Liver (tissue), 9 donors: ENCODE measurements around the gene PLS3. TPM values are rescaled to one million over a fixed set of nuclear protein-coding genes. Genes with fewer than 3 reads are reported as not detected.
A peak's percentile ranks its signal among the peaks of the same experiment; 100 is the strongest.

ENCODE experiments used
- DNase-seq: peaks from one replicate; pipeline ENCODE4 v3.0.0-alpha.2; 2017; ENCODE audit warnings: low spot score
- H3K27ac ChIP-seq, 2 donors: one replicate each; pipeline ENCODE4 v1.7.0; 2013; ENCODE audit warnings: inconsistent platforms in 2 of 2, low read length in 2 of 2, control low read depth in 1 of 2, low read depth in 1 of 2, mild to moderate bottlenecking in 1 of 2
- H3K27me3 ChIP-seq, 4 donors: one replicate each; pipeline versions ENCODE4 v1.6.1 to v1.7.0; 2013; ENCODE audit warnings: low read length in 3 of 4, inconsistent platforms in 1 of 4, mild to moderate bottlenecking in 1 of 4, moderate library complexity in 1 of 4; ENCODE audit not compliant: control insufficient read depth in 4 of 4, insufficient read depth in 4 of 4
- H3K36me3 ChIP-seq, 4 donors: one replicate each; pipeline versions ENCODE4 v1.6.1 to v1.7.0; 2013; ENCODE audit warnings: low read length in 3 of 4, mild to moderate bottlenecking in 3 of 4, low read depth in 1 of 4, moderate library complexity in 1 of 4; ENCODE audit not compliant: control insufficient read depth in 4 of 4, insufficient read depth in 3 of 4
- H3K4me1 ChIP-seq, 4 donors: one replicate each; pipeline versions ENCODE4 v1.6.1 to v1.7.0; 2013; ENCODE audit warnings: low read length in 3 of 4, mild to moderate bottlenecking in 3 of 4, moderate library complexity in 1 of 4; ENCODE audit not compliant: control insufficient read depth in 4 of 4, insufficient read depth in 4 of 4
- H3K4me3 ChIP-seq, 3 donors: one replicate each; pipeline versions ENCODE4 v1.6.1 to v1.7.0; 2013; ENCODE audit warnings: low read length in 3 of 3, control low read depth in 1 of 3, low read depth in 1 of 3, mild to moderate bottlenecking in 1 of 3
- H3K9ac ChIP-seq, 2 donors: one replicate each; pipeline ENCODE4 v1.7.0; 2013; ENCODE audit warnings: low read length in 2 of 2, mild to moderate bottlenecking in 2 of 2, moderate library complexity in 2 of 2, control low read depth in 1 of 2, low read depth in 1 of 2
- H3K9me3 ChIP-seq, 4 donors: one replicate each; pipeline versions ENCODE4 v1.6.1 to v1.7.0; 2013; ENCODE audit warnings: low read length in 3 of 4; ENCODE audit not compliant: control insufficient read depth in 4 of 4
- ATF3 ChIP-seq: IDR thresholded peaks from 2 replicates; pipeline ENCODE4 v1.6.1; 2016; ENCODE audit warnings: antibody characterized with exemption
- EGR1 ChIP-seq, 2 donors: IDR thresholded peaks; 2 replicates each; pipeline ENCODE4 v1.6.1; 2016 to 2018; ENCODE audit warnings: antibody characterized with exemption in 2 of 2, low read depth in 2 of 2
- FOXA1 ChIP-seq: IDR thresholded peaks from 2 replicates; pipeline ENCODE4 v1.6.1; 2016; ENCODE audit warnings: antibody characterized with exemption
- GABPA ChIP-seq, 2 donors: IDR thresholded peaks in 1 of 2; conservative IDR thresholded peaks in 1 of 2; 2 replicates each; pipeline ENCODE4 v1.6.1; 2016; ENCODE audit warnings: antibody characterized with exemption in 2 of 2, mild to moderate bottlenecking in 1 of 2, moderate library complexity in 1 of 2
- HNF4A ChIP-seq, 2 donors: conservative IDR thresholded peaks; 2 replicates each; pipeline ENCODE4 v1.6.1; 2016; ENCODE audit warnings: antibody characterized with exemption in 2 of 2, mild to moderate bottlenecking in 2 of 2
- HNF4G ChIP-seq: IDR thresholded peaks from 2 replicates; pipeline ENCODE4 v1.6.1; 2016; ENCODE audit warnings: antibody characterized with exemption
- JUND ChIP-seq, 2 donors: IDR thresholded peaks; 2 replicates each; pipeline ENCODE4 v1.6.1; 2016; ENCODE audit warnings: antibody characterized with exemption in 2 of 2
- RAD21 ChIP-seq, 2 donors: IDR thresholded peaks; 2 replicates each; pipeline ENCODE4 v1.6.1; 2016; ENCODE audit warnings: antibody characterized with exemption in 2 of 2, mild to moderate bottlenecking in 2 of 2
- SP1 ChIP-seq: IDR thresholded peaks from 2 replicates; pipeline ENCODE4 v1.6.1; 2018; ENCODE audit warnings: antibody characterized with exemption, mild to moderate bottlenecking
- TAF1 ChIP-seq: conservative IDR thresholded peaks from 2 replicates; pipeline ENCODE4 v1.6.1; 2016; ENCODE audit warnings: antibody characterized with exemption, mild to moderate bottlenecking
- WGBS: extraction: QIAGEN DNeasy Blood & Tissue Kit; methylation state at CpG from one replicate; pipeline ENCODE4 v1.1.7; 2013; 5-methylcytosine and 5-hydroxymethylcytosine counted together
- polyA plus RNA-seq, 2 donors: library from polyadenylated mRNA; stranded (reverse) in 1 of 2; unstranded in 1 of 2; fragments of 200-250 nt in 1 of 2; fragments of >200 nt in 1 of 2; fragmentation: Nextera tagmentation in 1 of 2; extraction: Ambion mirVana in 1 of 2; gene quantifications; one replicate each; pipeline versions ENCODE4 v1.2.1 to v1.2.3, GENCODE V29; 2013 to 2015
- total RNA-seq, 2 donors: library from RNA; depleted of rRNA; stranded (reverse); fragments of >200 nt; gene quantifications; one replicate each; pipeline ENCODE4 v1.2.3, GENCODE V29; 2014
- TF ChIP-seq, protein P1 (sequence below): fragments of 150-350 bp; IDR thresholded peaks from 2 replicates; pipeline ENCODE4 v1.5.1; 2017; ENCODE audit warnings: improper control_type of control experiment, low read depth, low read length; ENCODE audit not compliant: missing input control
- TF ChIP-seq, protein P2 (sequence below): IDR thresholded peaks from 2 replicates; pipeline ENCODE4 v1.6.1; 2016; ENCODE audit warnings: antibody characterized with exemption
- TF ChIP-seq, protein P3 (sequence below): IDR thresholded peaks from 2 replicates; pipeline ENCODE4 v1.6.1; 2016; ENCODE audit warnings: antibody characterized with exemption, mild to moderate bottlenecking
- TF ChIP-seq, protein P4 (sequence below): IDR thresholded peaks from 2 replicates; pipeline ENCODE4 v1.6.1; 2016; ENCODE audit warnings: antibody characterized with exemption
- donor health status: healthy.
- donor health status: healthy.
- donor health status: healthy.
- donor health status: healthy.
- donor health status: healthy.

PLS3 gene
- total and polyA plus RNA-seq, 4 donors, result 56.3 to 119 (median 71.6) TPM

DNA sequence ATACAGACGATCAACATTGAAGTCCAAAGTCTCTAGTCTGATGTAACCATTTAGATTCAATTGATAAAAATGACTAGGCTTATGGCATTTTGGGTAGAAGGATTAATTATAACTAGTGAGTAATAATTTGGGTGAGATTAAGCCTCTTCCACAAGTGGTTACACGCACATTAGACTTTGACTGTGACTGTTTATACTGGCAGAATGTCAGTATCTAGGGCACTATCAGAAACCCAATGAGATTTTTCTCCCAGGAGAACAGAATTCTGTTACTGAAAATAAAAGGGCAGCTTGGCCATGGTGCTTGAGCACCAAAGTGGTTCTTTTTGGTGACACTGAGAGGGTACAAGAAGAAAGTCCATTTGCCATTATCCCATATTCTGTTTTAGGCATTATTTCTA, 3.3 kb downstream of the PLS3 start (continued):
- peak; percentile 50 to 66 for TF ChIP-seq JUND (IDR thresholded peaks at IDR 0.05)
- TF ChIP-seq, protein P1, sequence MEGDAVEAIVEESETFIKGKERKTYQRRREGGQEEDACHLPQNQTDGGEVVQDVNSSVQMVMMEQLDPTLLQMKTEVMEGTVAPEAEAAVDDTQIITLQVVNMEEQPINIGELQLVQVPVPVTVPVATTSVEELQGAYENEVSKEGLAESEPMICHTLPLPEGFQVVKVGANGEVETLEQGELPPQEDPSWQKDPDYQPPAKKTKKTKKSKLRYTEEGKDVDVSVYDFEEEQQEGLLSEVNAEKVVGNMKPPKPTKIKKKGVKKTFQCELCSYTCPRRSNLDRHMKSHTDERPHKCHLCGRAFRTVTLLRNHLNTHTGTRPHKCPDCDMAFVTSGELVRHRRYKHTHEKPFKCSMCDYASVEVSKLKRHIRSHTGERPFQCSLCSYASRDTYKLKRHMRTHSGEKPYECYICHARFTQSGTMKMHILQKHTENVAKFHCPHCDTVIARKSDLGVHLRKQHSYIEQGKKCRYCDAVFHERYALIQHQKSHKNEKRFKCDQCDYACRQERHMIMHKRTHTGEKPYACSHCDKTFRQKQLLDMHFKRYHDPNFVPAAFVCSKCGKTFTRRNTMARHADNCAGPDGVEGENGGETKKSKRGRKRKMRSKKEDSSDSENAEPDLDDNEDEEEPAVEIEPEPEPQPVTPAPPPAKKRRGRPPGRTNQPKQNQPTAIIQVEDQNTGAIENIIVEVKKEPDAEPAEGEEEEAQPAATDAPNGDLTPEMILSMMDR, result no peak
- TF ChIP-seq EGR1 (IDR thresholded peaks at IDR 0.05; ENCODE audit: low read depth in 2 of 2), result no peak

DNA sequence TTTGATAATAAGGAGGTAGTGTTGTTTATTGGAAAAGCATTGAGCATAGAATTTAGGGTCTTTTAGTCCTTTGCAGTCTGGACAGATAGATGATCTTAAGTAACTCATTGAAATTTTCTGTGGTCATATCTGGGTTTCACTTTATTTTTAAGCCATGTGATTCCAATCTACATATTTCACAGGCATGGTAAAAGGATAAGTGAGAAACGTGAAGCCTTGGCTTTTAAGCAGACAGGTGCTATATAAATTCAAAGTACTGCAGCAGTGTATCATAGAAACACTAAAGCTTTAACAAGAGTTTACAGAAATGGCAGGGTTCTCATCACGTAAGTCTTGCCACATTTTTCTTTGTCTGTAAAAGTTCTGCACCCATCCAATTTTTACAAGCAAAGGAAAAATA, 4.9 kb downstream of the PLS3 start:
- no peaks in the 10 kb centered on the region for H3K9me3 ChIP-seq
- no peak for DNase-seq
- no peak overlapping the region for H3K27ac ChIP-seq
- no peaks in the 10 kb centered on the region for H3K36me3 ChIP-seq
- H3K9ac ChIP-seq, result no peak overlapping the region
- H3K4me1 ChIP-seq, result peaks cover 0 to 12% (median 7%) of the 10 kb centered on the region in 4 donors
- H3K4me3 ChIP-seq, result no peak overlapping the region
- 65% methylated on average over 2 of the region's 2 CpGs for WGBS
- no peaks in the 10 kb centered on the region for H3K27me3 ChIP-seq
- TF ChIP-seq RAD21 (IDR thresholded peaks at IDR 0.05), result no peak
- TF ChIP-seq HNF4A (conservative IDR thresholded peaks at IDR 0.05), result no peak
- TF ChIP-seq GABPA (IDR thresholded peaks at IDR 0.05 in 1 of 2, conservative IDR thresholded peaks at IDR 0.05 in 1 of 2), result no peak
- TF ChIP-seq TAF1, result no peak
- TF ChIP-seq, protein P1, result no peak
- no peak for TF ChIP-seq FOXA1
- no peak for TF ChIP-seq HNF4G

GRCh38 chrX:115571712-115572111, 10.7 kb downstream of the PLS3 start:
- no peak for DNase-seq
- H3K36me3 ChIP-seq, result peaks cover 0 to 3% (median 0%) of the 10 kb centered on the region in 4 donors
- no peaks in the 10 kb centered on the region for H3K27me3 ChIP-seq
- H3K4me1 ChIP-seq, result peaks cover 0 to 2% (median 0%) of the 10 kb centered on the region in 4 donors
- no peaks in the 10 kb centered on the region for H3K9me3 ChIP-seq
- H3K4me3 ChIP-seq, result no peak overlapping the region
- H3K27ac ChIP-seq, result no peak overlapping the region
- no peak for TF ChIP-seq JUND (IDR thresholded peaks at IDR 0.05)
- TF ChIP-seq TAF1, result no peak
- no peak for TF ChIP-seq RAD21 (IDR thresholded peaks at IDR 0.05)
- TF ChIP-seq, protein P2, sequence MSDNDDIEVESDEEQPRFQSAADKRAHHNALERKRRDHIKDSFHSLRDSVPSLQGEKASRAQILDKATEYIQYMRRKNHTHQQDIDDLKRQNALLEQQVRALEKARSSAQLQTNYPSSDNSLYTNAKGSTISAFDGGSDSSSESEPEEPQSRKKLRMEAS, result no peak
- TF ChIP-seq FOXA1, result no peak
- TF ChIP-seq HNF4A (conservative IDR thresholded peaks at IDR 0.05), result no peak
- no peak for TF ChIP-seq HNF4G
- TF ChIP-seq ATF3, result no peak
- TF ChIP-seq, protein P3, sequence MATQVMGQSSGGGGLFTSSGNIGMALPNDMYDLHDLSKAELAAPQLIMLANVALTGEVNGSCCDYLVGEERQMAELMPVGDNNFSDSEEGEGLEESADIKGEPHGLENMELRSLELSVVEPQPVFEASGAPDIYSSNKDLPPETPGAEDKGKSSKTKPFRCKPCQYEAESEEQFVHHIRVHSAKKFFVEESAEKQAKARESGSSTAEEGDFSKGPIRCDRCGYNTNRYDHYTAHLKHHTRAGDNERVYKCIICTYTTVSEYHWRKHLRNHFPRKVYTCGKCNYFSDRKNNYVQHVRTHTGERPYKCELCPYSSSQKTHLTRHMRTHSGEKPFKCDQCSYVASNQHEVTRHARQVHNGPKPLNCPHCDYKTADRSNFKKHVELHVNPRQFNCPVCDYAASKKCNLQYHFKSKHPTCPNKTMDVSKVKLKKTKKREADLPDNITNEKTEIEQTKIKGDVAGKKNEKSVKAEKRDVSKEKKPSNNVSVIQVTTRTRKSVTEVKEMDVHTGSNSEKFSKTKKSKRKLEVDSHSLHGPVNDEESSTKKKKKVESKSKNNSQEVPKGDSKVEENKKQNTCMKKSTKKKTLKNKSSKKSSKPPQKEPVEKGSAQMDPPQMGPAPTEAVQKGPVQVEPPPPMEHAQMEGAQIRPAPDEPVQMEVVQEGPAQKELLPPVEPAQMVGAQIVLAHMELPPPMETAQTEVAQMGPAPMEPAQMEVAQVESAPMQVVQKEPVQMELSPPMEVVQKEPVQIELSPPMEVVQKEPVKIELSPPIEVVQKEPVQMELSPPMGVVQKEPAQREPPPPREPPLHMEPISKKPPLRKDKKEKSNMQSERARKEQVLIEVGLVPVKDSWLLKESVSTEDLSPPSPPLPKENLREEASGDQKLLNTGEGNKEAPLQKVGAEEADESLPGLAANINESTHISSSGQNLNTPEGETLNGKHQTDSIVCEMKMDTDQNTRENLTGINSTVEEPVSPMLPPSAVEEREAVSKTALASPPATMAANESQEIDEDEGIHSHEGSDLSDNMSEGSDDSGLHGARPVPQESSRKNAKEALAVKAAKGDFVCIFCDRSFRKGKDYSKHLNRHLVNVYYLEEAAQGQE, result no peak
- no peak for TF ChIP-seq SP1
- TF ChIP-seq, protein P4, sequence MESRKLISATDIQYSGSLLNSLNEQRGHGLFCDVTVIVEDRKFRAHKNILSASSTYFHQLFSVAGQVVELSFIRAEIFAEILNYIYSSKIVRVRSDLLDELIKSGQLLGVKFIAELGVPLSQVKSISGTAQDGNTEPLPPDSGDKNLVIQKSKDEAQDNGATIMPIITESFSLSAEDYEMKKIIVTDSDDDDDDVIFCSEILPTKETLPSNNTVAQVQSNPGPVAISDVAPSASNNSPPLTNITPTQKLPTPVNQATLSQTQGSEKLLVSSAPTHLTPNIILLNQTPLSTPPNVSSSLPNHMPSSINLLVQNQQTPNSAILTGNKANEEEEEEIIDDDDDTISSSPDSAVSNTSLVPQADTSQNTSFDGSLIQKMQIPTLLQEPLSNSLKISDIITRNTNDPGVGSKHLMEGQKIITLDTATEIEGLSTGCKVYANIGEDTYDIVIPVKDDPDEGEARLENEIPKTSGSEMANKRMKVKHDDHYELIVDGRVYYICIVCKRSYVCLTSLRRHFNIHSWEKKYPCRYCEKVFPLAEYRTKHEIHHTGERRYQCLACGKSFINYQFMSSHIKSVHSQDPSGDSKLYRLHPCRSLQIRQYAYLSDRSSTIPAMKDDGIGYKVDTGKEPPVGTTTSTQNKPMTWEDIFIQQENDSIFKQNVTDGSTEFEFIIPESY, result no peak
- TF ChIP-seq GABPA (IDR thresholded peaks at IDR 0.05 in 1 of 2, conservative IDR thresholded peaks at IDR 0.05 in 1 of 2), result no peak
- TF ChIP-seq EGR1 (IDR thresholded peaks at IDR 0.05; ENCODE audit: low read depth in 2 of 2), result no peak
- H3K9ac ChIP-seq, result no peak overlapping the region
